ENCODE measurements around the gene TTBK1.

DNA sequence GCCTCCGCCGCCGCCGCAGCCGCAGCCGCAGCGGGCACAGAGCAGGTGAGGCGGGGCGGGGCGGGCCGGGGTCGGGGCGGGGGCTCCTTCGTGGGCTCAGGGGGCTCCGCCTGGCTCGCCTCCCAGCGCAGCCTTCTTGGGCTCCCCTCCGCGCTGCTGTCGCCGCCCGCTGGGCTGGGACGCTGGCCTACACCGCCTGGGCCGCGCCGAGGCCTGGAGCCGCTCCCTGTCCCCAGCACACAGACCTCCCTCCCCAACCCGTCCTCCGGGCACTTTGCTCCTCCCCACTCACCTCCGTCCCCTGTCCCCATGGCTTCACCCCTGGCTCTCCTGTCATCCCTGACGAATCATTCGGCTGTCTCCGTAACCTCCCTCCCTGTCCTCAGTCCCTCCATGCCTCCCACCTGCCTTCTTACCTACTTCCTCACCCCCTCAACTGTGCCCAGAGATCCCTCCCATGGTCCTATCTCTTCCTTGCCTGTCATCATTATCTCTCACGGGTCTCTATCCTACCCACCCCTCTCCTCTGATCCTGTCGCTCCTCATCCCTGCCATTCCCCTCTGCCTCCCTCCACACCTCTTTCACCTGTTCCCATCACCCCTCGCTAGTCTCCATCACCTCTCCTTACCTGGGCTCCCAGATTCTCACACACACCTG, 512 bp downstream of the TTBK1 start:
- TF ChIP-seq, protein P1, sequence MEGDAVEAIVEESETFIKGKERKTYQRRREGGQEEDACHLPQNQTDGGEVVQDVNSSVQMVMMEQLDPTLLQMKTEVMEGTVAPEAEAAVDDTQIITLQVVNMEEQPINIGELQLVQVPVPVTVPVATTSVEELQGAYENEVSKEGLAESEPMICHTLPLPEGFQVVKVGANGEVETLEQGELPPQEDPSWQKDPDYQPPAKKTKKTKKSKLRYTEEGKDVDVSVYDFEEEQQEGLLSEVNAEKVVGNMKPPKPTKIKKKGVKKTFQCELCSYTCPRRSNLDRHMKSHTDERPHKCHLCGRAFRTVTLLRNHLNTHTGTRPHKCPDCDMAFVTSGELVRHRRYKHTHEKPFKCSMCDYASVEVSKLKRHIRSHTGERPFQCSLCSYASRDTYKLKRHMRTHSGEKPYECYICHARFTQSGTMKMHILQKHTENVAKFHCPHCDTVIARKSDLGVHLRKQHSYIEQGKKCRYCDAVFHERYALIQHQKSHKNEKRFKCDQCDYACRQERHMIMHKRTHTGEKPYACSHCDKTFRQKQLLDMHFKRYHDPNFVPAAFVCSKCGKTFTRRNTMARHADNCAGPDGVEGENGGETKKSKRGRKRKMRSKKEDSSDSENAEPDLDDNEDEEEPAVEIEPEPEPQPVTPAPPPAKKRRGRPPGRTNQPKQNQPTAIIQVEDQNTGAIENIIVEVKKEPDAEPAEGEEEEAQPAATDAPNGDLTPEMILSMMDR (IDR thresholded peaks at IDR 0.05; ENCODE audit: low read depth, low read length) = no peak
- no peak for TF ChIP-seq EZH2phosphoT487 (IDR thresholded peaks at IDR 0.05; ENCODE audit: low read depth)

Measured in OCI-LY3 (cell line).